GM18505 (cell line): ENCODE measurements around the gene XPNPEP1.
A peak's percentile ranks its signal among the peaks of the same experiment; 100 is the strongest.

Source experiments
- ATAC-seq: cut with Tn5 transposase; IDR thresholded peaks from one replicate; pipeline ENCODE4 v1.9.1; 2021; ENCODE audit not compliant: unreplicated experiment
- POLR2A ChIP-seq: IDR thresholded peaks from 4 replicates; pipeline ENCODE4 v1.6.1; 2011; ENCODE audit warnings: borderline replicate concordance; ENCODE audit not compliant: insufficient read depth, insufficient read length; ENCODE audit errors: extremely low read depth

The XPNPEP1 gene

GRCh38 chr10:109959259-109960145 lies 36.2 kb upstream of the XPNPEP1 start:
- ATAC-seq = no peak
- no peak for TF ChIP-seq POLR2A

- ATAC-seq = no peak
- no peak for TF ChIP-seq POLR2A
Measured at GRCh38 chr10:109958059-109958458, 34.7 kb upstream of the XPNPEP1 start.

GRCh38 chr10:109957092-109957797 lies 33.9 kb upstream of the XPNPEP1 start:
- TF ChIP-seq POLR2A = no peak
- peak; percentile 92 for ATAC-seq

GRCh38 chr10:109956454-109957091 lies 33.3 kb upstream of the XPNPEP1 start:
- no peak for TF ChIP-seq POLR2A
- ATAC-seq = peak; percentile 80

- ATAC-seq = no peak
- TF ChIP-seq POLR2A = no peak
Measured at GRCh38 chr10:109953766-109954165, 30.5 kb upstream of the XPNPEP1 start.

- no peak for TF ChIP-seq POLR2A
- ATAC-seq = no peak
Measured at GRCh38 chr10:109952526-109952925, 29.2 kb upstream of the XPNPEP1 start.

GRCh38 chr10:109947111-109947920 lies 24.0 kb upstream of the XPNPEP1 start:
- no peak for ATAC-seq
- TF ChIP-seq POLR2A = no peak

GRCh38 chr10:109946680-109947079 lies 23.4 kb upstream of the XPNPEP1 start:
- TF ChIP-seq POLR2A = no peak
- ATAC-seq = no peak

- no peak for ATAC-seq
- TF ChIP-seq POLR2A = no peak
Measured at GRCh38 chr10:109945473-109946177, 22.3 kb upstream of the XPNPEP1 start.

- TF ChIP-seq POLR2A = no peak
- ATAC-seq = no peak
Measured at GRCh38 chr10:109944613-109945012, 21.3 kb upstream of the XPNPEP1 start.

- ATAC-seq = no peak
- TF ChIP-seq POLR2A = no peak
Measured at GRCh38 chr10:109941236-109941862, 18.0 kb upstream of the XPNPEP1 start.

- TF ChIP-seq POLR2A = no peak
- no peak for ATAC-seq
Measured at GRCh38 chr10:109940553-109940952, 17.2 kb upstream of the XPNPEP1 start.
